NCI-H345 treated with DMSO at 0.1 percent for 48 hours (cell line): Measurements from ENCODE around the gene TANK.

Experiments used
- DNase-seq: peaks from one replicate; lab custom pipeline; 2025; ENCODE audit not compliant: unreplicated experiment; lab: John Stamatoyannopoulos, UW

TANK gene

DNA sequence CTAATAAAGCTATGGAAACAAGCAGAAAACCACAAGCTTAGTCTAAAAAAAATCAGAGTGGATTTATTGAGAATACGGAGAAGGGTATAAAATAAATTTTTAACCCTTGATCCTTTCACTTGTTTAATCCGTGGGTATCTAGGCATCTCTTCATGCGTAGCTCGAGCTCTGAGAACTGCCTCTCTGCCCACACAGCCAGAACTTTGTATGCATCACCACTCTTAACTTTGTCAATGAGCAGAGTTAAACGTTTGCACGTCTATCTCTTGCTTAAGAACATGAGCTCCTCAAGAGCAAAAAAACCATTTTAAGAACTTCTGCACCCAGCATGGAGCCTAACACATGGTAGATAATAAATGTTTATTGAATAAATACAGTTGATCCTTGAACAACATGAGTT lies 26.9 kb upstream of the TANK start:
- DNase-seq, result no peak

DNA sequence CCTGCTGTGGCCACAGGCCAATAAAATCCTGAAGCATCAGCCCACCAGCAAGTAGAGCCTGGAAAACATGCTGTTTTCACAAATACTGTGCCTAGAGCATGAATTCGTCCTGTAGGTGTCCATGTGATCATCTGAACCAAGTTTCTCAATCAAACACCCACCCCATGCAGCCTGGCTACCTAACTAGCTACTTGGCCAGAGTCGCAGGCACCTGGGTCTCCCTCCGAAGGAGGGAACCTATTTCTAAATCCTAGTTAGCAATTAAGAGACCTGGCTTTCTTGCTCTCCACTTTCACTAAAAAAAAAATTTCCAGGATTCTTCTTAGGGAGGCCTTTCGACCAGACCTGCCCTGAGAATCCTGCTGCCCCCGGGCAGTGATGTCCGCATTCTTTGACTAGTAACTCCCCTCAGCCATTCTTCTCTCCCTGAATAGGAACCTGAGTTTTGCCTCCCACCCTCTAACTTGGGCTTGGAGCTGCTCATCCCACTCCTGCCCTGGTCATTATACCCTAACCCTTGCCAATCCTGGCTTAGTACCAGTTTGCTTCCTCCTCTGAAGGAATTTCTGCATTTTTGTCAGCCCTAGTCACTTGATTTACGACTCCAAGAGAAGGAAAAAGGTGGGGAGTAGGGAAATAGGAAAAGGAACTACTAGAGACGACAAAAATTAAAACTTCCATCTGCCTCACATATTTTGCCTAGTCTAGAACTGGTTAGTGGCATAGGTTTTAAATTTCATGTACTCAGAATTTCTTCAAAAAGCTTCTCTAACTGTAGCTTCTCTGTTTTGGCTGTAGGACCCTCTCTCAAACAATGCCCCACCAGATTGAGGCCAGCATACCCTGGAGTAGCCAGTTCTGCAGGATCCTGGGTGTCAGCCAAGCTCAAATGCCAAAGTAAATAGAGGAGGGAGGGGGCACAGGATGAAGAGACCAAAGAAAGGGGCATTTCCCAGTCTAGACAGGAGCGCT lies 25.4 kb upstream of the TANK start:
- DNase-seq, result peak; percentile 1

GRCh38 chr2:161135951-161136593 lies 24.2 kb upstream of the TANK start:
- DNase-seq, result no peak

DNA sequence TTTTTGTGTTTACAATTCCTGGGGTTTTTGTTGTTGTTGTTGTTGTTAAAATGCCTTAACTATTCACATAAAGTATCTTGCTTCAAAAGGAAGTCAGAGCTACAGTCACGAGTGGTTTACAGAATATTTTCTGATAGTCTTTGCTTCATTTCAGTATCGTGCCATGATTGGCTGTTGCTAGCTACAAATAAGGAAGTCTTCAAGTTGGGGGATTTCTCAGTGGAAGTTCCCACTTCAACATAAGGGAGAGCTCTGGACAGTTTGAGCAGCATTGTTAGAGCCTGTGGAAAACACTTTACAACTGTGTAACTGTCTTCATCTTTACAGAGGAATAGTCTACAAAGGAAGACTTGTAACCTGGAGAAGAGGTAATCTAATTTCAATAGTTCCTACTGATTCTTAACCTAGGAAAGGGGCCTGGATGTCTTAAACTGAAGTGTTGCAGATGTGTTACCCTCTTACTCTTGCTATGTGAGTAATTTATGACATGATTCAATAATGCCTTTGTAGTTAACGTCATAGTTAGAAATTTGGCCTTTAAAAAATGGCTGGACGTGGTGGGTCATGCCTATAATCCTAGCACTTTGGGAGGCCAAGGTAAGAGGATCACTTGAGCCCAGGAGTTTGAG lies 23.4 kb upstream of the TANK start:
- no peak for DNase-seq

DNA sequence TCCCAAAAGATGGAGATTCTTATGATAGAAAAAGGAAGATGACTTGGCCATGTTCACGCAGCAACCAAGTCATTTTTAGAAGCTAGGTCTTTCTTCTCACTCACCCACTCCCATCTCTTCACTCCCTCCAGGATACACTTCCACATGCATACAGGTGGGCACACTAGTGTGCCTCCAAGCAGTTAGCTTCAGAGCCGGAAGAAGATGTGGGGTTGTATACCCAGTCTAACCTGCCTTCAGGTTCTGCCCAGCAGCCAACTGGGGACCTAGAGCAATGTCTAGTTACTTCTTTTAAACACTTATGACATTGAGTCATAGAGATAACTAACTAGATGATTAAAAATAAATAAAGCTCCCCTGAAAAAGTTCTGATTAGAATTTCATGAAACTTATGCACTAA lies 21.8 kb upstream of the TANK start:
- no peak for DNase-seq

- DNase-seq, result no peak
Measured at GRCh38 chr2:161139098-161139987, 20.9 kb upstream of the TANK start.

GRCh38 chr2:161141033-161141432 lies 19.2 kb upstream of the TANK start:
- no peak for DNase-seq

DNA sequence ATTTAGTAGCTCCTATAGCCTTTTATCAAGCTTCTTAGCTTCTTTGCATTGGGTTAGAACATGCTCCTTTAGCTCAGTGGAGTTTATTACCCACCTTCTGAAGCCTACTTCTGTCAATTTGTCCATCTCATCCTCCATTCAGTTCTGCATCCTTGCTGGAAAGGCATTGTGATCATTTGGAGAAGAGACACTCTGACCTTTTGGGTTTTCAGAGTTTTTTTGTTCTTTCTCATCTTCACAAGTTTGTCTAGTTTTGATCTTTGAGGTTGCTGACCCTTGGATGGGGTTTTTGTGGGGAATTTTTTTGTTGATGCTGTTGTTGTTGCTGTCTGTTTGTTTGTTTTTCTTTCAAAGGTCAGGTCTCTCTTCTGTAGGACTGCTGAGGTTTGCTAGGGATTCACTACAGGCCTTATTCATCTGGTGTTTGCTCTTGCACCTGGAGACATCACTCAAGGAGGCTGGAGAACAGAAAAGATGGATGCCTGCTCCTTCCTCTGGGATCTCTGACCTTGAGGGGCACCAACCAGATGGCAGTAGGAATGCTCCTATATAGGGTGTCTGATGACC lies 13.9 kb upstream of the TANK start:
- no peak for DNase-seq

DNA sequence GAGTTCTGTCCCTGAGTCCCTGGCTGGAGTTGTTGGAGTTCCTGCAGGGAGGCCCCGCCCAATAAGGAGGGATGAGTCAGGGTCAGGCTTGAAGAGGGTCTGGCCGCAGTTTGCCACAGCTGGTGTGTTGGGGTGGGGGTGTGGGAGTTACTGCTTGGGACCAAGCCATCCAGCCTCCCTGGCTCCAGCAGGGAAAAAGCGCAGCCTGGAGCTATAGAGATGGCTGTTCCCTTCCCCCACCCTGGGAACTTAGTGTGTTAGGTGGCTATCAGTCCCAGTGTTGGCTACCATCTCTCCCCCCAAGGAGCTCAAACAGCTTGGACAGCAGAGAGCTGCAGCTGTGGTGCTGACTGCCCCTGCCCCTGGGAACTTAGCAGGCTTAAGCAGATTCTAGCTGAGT lies 13.2 kb upstream of the TANK start:
- no peak for DNase-seq

DNA sequence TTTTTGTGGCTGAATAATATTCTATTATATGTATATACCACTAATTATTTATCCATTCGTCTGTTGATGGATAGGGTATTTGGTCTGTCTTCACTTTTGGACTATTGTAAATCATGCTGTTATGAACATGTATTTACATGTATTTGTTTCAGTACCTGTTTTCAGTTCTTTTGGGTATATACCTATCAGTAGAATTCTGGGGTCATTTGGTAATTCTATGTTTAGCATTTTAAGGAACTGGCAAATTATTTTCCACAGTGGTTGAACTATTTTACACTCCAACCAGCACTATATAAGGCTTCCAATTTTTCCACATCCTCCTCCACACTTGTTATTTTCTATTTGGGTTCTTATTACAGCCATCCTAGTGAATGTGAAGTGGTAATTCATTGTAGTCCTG lies 12.4 kb upstream of the TANK start:
- DNase-seq, result no peak

DNA sequence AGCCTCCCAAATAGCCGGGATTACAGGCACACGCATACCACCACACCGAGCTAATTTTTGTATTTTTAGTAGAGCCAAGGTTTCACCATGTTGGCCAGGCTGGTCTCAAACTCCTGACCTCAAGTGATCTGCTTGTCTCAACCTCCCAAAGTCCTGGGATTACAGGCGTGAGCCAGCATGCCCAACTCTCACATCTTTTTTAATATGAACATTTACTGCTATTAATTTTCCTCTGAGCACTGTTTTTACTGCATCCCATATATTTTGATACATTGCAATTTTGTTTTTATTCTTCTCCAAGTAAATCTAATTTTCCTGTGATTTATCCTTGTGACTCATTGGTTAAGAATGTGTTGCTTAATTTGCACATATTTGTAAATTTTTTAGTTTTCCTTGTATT lies 9.5 kb upstream of the TANK start:
- DNase-seq, result no peak

GRCh38 chr2:161152302-161152701 lies 7.9 kb upstream of the TANK start:
- DNase-seq, result no peak

- no peak for DNase-seq
Measured at GRCh38 chr2:161158882-161159281, 1.3 kb upstream of the TANK start.

- DNase-seq, result no peak
Measured at GRCh38 chr2:161159456-161160225, 587 bp upstream of the TANK start.

GRCh38 chr2:161161074-161161706 lies 962 bp downstream of the TANK start:
- DNase-seq, result peak; percentile 14

DNA sequence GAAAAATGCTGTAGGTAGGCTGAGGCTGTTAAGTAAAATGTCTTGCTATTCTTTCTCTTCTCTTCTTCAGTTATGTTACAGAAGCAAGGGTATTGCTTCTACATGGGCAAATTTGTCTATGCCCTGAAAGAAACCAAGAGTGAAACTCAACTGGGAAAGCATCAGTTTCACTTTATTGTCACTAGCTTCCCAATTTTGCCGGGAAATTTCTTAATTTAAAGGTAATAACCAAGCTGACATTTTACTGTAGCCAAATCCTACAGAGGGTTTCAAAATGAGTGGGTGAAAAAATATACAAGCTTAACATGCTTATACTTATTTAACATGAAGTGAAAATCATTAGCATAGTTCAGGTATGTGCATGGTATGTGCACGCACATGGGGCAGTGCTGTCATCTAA lies 3.2 kb downstream of the TANK start:
- DNase-seq, result no peak

DNA sequence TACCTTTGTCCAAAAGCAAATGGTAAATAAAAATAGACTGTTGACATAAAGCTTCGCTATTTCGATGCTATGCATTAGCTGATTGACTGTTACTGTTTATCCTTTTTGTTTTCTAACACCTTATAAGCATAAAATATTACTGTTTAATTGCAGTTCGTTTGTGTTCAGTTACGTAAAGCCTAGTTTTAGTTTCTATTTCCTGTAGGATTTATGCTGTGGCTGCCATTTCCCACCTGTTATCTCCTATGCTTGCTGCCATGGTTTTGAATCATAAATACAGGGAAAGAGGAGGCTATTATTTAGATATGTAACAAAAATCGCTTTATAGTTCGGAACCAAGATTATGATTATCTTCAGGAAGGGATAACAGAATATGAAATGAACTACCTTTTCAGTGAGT lies 3.9 kb downstream of the TANK start:
- no peak for DNase-seq

DNA sequence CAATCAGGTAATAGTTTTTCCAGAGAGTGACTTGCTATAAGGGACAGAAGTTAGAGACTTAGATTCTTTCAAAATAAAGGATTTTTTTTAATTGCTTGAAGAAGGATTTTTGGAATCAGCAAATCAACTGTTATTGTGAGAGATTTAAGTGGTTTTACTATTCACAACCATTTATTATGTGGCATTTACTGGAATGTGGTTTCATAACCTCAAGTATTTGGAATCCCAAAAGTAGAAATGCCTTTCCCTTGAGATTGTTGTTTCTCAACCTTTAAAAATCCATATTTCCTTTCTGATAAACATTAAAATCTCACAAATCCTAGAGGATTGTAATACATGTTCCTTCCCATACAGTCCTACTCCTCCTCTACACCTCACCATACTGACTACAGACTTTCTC lies 5.0 kb downstream of the TANK start:
- DNase-seq, result no peak

DNA sequence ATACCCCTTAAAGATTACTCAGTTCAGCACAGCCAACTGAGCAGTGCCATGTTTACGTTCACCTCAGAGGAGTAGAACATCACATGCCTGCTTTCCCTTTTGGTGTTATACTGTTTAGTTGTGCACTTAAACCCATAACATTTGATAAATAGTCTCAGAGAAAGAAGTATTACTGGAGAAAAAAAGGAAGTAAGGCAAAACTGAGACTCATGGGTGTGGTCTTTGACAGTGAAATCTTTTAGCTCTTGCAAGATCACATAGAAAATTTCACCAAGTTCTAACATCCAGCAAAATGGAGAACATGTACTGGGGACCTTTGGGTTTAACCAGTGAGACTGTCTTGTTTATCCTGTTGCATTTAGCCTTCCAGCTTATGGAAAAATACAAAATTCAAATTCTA lies 5.6 kb downstream of the TANK start:
- DNase-seq, result no peak
